Activated CD8-positive, alpha-beta T cell treated with anti-CD3 and anti-CD28 coated beads for 36 hours (primary cell): Measurements from ENCODE around the gene VAV2. TPM values are rescaled to one million over a fixed set of nuclear protein-coding genes. Genes with fewer than 3 reads are reported as not detected.

ENCODE experiments used
- ATAC-seq: fragments of 200-7000 bp; cut with Tn5 transposase; one replicate; pipeline ENCODE4 v1.10.0; 2021; ENCODE audit warnings: mild to moderate bottlenecking, moderate library complexity
- CTCF ChIA-PET: fragments of 350-600 bp; sonication (Branson Sonifier 250); formaldehyde crosslinking; loops from one replicate; lab custom pipeline; 2021; ENCODE audit warnings: antibody characterized with exemption; lab: Charles Lee
- POLR2A ChIA-PET: fragments of 350-600 bp; sonication (Branson Sonifier 250); formaldehyde crosslinking; loops from one replicate; lab custom pipeline; 2021; ENCODE audit warnings: antibody characterized with exemption; lab: Charles Lee
- DNase-seq: peaks from one replicate; pipeline ENCODE4 v3.0.0-alpha.2; 2020
- H3K27ac Mint-ChIP-seq: one replicate; pipeline ENCODE4 v1.8.0; 2021; ENCODE audit warnings: mild to moderate bottlenecking, mixed read lengths
- H3K27me3 Mint-ChIP-seq: one replicate; pipeline ENCODE4 v1.8.0; 2021; ENCODE audit warnings: mixed read lengths
- H3K36me3 Mint-ChIP-seq: one replicate; pipeline ENCODE4 v1.8.0; 2021; ENCODE audit warnings: low read depth, mixed read lengths
- H3K4me1 Mint-ChIP-seq: one replicate; pipeline ENCODE4 v1.8.0; 2021; ENCODE audit warnings: low read depth, mixed read lengths
- H3K4me3 Mint-ChIP-seq: one replicate; pipeline ENCODE4 v1.8.0; 2021; ENCODE audit warnings: mild to moderate bottlenecking, moderate library complexity, mixed read lengths
- H3K9me3 Mint-ChIP-seq: one replicate; pipeline ENCODE4 v1.8.0; 2021; ENCODE audit warnings: mixed read lengths
- CTCF ChIP-seq: fragments of 200-600 bp; IDR thresholded peaks from one replicate; pipeline ENCODE4 v1.8.0; 2022; ENCODE audit warnings: antibody characterized with exemption, mild to moderate bottlenecking
- intact Hi-C: fragments of 100-400 bp; cut with micrococcal nuclease; formaldehyde crosslinking; loops from one replicate; pipeline ENCODE4 v1.10.0; 2022
- total RNA-seq, 2 experiments: library from RNA; stranded (reverse); gene quantifications; one replicate each; pipeline ENCODE4 v1.2.3, GENCODE V29; 2021

The VAV2 gene
- total RNA-seq, 2 experiments from 2014 or later, result 5.1 to 5.4 TPM

GRCh38 chr9:133717113-133718031, 274.8 kb downstream of the VAV2 start:
- POLR2A ChIA-PET, result no interaction called here
- no peaks in the 10 kb centered on the region for H3K9me3 Mint-ChIP-seq
- DNase-seq, result no peak

GRCh38 chr9:133716564-133717112, 275.5 kb downstream of the VAV2 start:
- peaks cover 5% of the 10 kb centered on the region for H3K4me1 Mint-ChIP-seq
- intact Hi-C loops, result no loop called here
- H3K27ac Mint-ChIP-seq, result no peak overlapping the region
- TF ChIP-seq CTCF, result no peak
- ChIA-PET POLR2A (no interaction called here), CTCF (interaction anchor here (1.0 to 1.4 kb wide), 3 partner anchors 62 to 112 kb away, joined by 3 to 4 read pairs (median 3); no protein-coding TSS in a partner anchor)
- no peak for DNase-seq
- no peaks in the 10 kb centered on the region for H3K36me3 Mint-ChIP-seq
- no peak for ATAC-seq
- no peaks in the 10 kb centered on the region for H3K27me3 Mint-ChIP-seq
- no peaks in the 10 kb centered on the region for H3K9me3 Mint-ChIP-seq
- no peak overlapping the region for H3K4me3 Mint-ChIP-seq

More at GRCh38 chr9:133717113-133718031, 274.8 kb downstream of the VAV2 start:
- no peak overlapping the region for H3K27ac Mint-ChIP-seq
- CTCF ChIA-PET, result no interaction called here
- no peak overlapping the region for H3K4me3 Mint-ChIP-seq
- peaks cover 5% of the 10 kb centered on the region for H3K4me1 Mint-ChIP-seq
- H3K36me3 Mint-ChIP-seq, result no peaks in the 10 kb centered on the region
- no peaks in the 10 kb centered on the region for H3K27me3 Mint-ChIP-seq
- ATAC-seq, result no peak
- intact Hi-C loops, result no loop called here
- TF ChIP-seq CTCF, result no peak

GRCh38 chr9:133715866-133716563, 276.1 kb downstream of the VAV2 start:
- CTCF ChIA-PET, result interaction anchor here (0.6 to 1.4 kb wide), 4 partner anchors 61 to 182 kb away, joined by 3 to 4 read pairs (median 3); no protein-coding TSS in a partner anchor
- intact Hi-C loops, result no loop called here
- DNase-seq (peak; percentile 54), ATAC-seq (peak; percentile 62)
- Mint-ChIP-seq H3K4me3 (no peak overlapping the region), H3K9me3 (no peaks in the 10 kb centered on the region), H3K4me1 (peaks cover 5% of the 10 kb centered on the region), H3K27ac (no peak overlapping the region), H3K36me3 (no peaks in the 10 kb centered on the region), H3K27me3 (no peaks in the 10 kb centered on the region)
- peak; percentile 66 for TF ChIP-seq CTCF
- POLR2A ChIA-PET, result interaction anchor here (1.0 kb wide), 1 partner anchor 39 kb away, joined by 3 read pairs; no protein-coding TSS in a partner anchor

GRCh38 chr9:133715295-133715865, 276.7 kb downstream of the VAV2 start:
- no peaks in the 10 kb centered on the region for H3K36me3 Mint-ChIP-seq
- H3K27me3 Mint-ChIP-seq, result no peaks in the 10 kb centered on the region
- H3K4me3 Mint-ChIP-seq, result no peak overlapping the region
- H3K27ac Mint-ChIP-seq, result no peak overlapping the region
- TF ChIP-seq CTCF, result no peak
- ATAC-seq, result peak; percentile 38
- peaks cover 9% of the 10 kb centered on the region for H3K4me1 Mint-ChIP-seq
- CTCF ChIA-PET, result interaction anchor here (0.6 to 1.4 kb wide), 5 partner anchors 28 to 182 kb away, joined by 3 to 4 read pairs (median 3); no protein-coding TSS in a partner anchor
- POLR2A ChIA-PET, result interaction anchor here (1.0 kb wide), 1 partner anchor 39 kb away, joined by 3 read pairs; no protein-coding TSS in a partner anchor
- intact Hi-C loops, result no loop called here
- no peak for DNase-seq
- H3K9me3 Mint-ChIP-seq, result no peaks in the 10 kb centered on the region
